Lung (tissue), 12 donors: ENCODE measurements around the gene IL13RA1. TPM values are rescaled to one million over a fixed set of nuclear protein-coding genes. Genes with fewer than 3 reads are reported as not detected.

Experiments
- ATAC-seq: fragments of 200-7000 bp; cut with Tn5 transposase; one replicate; pipeline ENCODE4 v1.9.1; 2020; ENCODE audit warnings: moderate number of reproducible peaks; ENCODE audit not compliant: insufficient read depth, low FRiP score
- DNase-seq, 3 donors: peaks; one replicate each; pipeline ENCODE4 v3.0.0-alpha.2; 2013 to 2017
- H3K27ac ChIP-seq, 2 donors: one replicate each; pipeline ENCODE4 v1.5.1; 2013; ENCODE audit warnings: mild to moderate bottlenecking in 2 of 2, moderate library complexity in 2 of 2, control low read depth in 1 of 2, inconsistent platforms in 1 of 2, low read depth in 1 of 2, low read length in 1 of 2
- H3K27me3 ChIP-seq, 3 donors: one replicate each; pipeline ENCODE4 v1.5.1; 2013; ENCODE audit warnings: low read length in 2 of 3; ENCODE audit not compliant: control insufficient read depth in 3 of 3, insufficient read depth in 3 of 3
- H3K36me3 ChIP-seq, 4 donors: one replicate each; pipeline ENCODE4 v1.5.1; 2013; ENCODE audit warnings: low read length in 4 of 4, mild to moderate bottlenecking in 1 of 4, moderate library complexity in 1 of 4; ENCODE audit not compliant: control insufficient read depth in 4 of 4, insufficient read depth in 4 of 4
- H3K4me1 ChIP-seq, 5 donors: one replicate each; pipeline ENCODE4 v1.5.1; 2013; ENCODE audit warnings: low read length in 5 of 5, mild to moderate bottlenecking in 2 of 5, moderate library complexity in 1 of 5; ENCODE audit not compliant: control insufficient read depth in 5 of 5, insufficient read depth in 5 of 5
- H3K4me3 ChIP-seq: one replicate; pipeline ENCODE4 v1.5.1; 2013; ENCODE audit warnings: mild to moderate bottlenecking, control low read depth, moderate library complexity
- H3K9ac ChIP-seq, 2 donors: one replicate each; pipeline ENCODE4 v1.5.1; 2013; ENCODE audit warnings: low read length in 2 of 2, control low read depth in 1 of 2; ENCODE audit not compliant: insufficient read depth in 1 of 2
- H3K9me3 ChIP-seq, 4 donors: one replicate each; pipeline ENCODE4 v1.5.1; 2013; ENCODE audit warnings: low read length in 3 of 4, mild to moderate bottlenecking in 1 of 4, moderate library complexity in 1 of 4; ENCODE audit not compliant: control insufficient read depth in 4 of 4, insufficient read depth in 3 of 4
- WGBS, 2 donors: extraction: QIAGEN DNeasy Blood & Tissue Kit; methylation state at CpG; one replicate each; pipeline ENCODE4 v1.1.7; 2013; 5-methylcytosine and 5-hydroxymethylcytosine counted together
- polyA plus RNA-seq, 2 donors: library from polyadenylated mRNA; stranded (reverse); fragments of 200-250 nt; gene quantifications; one replicate each; pipeline ENCODE4 v1.2.1, GENCODE V29; 2013
- total RNA-seq, 2 donors: library from RNA; depleted of rRNA in 1 of 2; stranded (reverse); fragments of >200 nt in 1 of 2; gene quantifications; one replicate each; pipeline ENCODE4 v1.2.1, GENCODE V29; 2014 to 2021
- TF ChIP-seq, protein P1 (sequence below): IDR thresholded peaks from 2 replicates; pipeline ENCODE4 v1.5.1; 2012; ENCODE audit warnings: mild to moderate bottlenecking; ENCODE audit errors: control extremely low read depth, extremely low read depth
- donor health status: control.
- donor health status: control.
- donor health status: Bipolar disorder and iron deficiency.
- donor health status: healthy.
- donor health status: DM: yes; HTN: yes; CAD: no.

IL13RA1 gene
- total and polyA plus RNA-seq, 4 donors = 23.4 to 64.0 (median 59.0) TPM

DNA sequence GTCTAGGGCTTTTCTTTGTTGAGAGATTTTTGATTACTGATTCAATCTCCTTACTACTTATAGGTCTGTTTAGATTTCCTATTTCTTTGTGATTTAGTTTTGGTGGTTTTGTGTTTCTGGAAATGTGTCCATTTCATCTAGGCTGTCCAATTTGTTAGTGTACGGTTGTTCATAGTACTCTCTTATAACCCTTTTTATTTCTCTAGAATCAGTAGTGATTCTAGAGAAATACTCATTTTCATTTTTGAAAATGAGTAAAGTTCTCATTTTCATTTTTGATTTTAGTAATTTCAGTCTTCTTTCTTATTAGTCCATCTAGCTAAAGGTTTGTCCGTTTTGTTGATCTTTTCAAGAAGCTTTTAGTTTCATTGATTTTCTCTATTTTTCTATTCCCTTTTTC, 7.5 kb downstream of the IL13RA1 start:
- peaks cover 0 to 3% (median 0%) of the 10 kb centered on the region in 5 donors for H3K4me1 ChIP-seq
- TF ChIP-seq, protein P1, sequence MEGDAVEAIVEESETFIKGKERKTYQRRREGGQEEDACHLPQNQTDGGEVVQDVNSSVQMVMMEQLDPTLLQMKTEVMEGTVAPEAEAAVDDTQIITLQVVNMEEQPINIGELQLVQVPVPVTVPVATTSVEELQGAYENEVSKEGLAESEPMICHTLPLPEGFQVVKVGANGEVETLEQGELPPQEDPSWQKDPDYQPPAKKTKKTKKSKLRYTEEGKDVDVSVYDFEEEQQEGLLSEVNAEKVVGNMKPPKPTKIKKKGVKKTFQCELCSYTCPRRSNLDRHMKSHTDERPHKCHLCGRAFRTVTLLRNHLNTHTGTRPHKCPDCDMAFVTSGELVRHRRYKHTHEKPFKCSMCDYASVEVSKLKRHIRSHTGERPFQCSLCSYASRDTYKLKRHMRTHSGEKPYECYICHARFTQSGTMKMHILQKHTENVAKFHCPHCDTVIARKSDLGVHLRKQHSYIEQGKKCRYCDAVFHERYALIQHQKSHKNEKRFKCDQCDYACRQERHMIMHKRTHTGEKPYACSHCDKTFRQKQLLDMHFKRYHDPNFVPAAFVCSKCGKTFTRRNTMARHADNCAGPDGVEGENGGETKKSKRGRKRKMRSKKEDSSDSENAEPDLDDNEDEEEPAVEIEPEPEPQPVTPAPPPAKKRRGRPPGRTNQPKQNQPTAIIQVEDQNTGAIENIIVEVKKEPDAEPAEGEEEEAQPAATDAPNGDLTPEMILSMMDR = no peak
- no peak overlapping the region for H3K4me3 ChIP-seq
- H3K36me3 ChIP-seq = no peaks in the 10 kb centered on the region
- WGBS, 2 donors = 81 to 93% methylated on average over 2 of the region's 2 CpGs
- ATAC-seq (no peak), DNase-seq (no peak)
- H3K9me3 ChIP-seq = no peaks in the 10 kb centered on the region
- no peak overlapping the region for H3K27ac ChIP-seq
- peaks cover 0 to 3% (median 0%) of the 10 kb centered on the region in 3 donors for H3K27me3 ChIP-seq
- H3K9ac ChIP-seq = no peak overlapping the region

DNA sequence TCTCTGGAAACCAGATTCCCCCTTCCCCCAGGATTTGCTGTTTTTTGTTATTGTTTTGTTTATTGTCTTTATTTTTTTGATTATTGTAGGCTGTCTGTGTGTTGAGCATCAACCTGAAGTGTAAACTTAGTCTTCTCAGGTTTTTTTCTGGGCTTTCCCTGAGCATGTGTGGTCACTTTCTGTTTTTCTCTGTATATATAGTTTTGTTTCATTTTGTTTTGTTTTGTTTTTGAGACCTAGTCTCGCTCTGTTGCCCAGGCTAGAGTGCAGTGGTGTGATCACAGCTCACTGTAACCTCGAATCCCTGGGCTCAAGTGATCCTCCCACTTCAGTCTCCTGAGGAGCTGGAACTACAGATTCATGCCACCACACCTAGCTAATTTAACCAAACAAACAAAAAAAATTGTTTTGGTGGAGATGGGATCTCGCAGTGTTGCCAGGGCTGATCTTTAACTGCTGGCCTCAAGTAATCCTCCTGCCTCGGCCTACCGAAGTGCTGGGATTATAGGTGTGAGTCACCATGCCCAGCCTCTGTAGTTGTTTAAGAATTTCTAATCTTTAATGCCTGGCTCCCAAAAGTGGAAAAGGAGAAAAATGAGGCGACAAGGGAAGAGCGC, 9.1 kb downstream of the IL13RA1 start:
- TF ChIP-seq, protein P1 = no peak

DNA sequence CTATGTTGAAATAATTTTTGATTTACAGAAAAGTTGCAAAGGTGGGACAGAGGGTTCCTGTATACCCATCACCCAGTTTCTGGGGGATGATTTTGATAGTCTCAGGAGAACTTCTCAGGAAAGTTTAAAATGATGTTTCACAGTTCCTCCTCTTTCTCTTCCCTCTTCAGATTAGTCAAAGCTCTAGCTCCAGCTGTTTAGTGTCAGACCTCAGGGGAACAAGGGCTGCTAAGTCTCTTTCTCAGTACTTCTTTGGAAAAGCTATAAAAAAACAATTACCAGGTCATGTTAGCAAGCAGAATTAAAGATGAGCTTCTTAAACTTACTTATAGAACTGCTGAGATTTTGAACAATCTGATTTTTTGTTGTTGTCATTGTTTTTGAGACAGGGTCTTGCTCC, 12.2 kb downstream of the IL13RA1 start:
- H3K4me3 ChIP-seq = no peak overlapping the region
- H3K9me3 ChIP-seq = no peaks in the 10 kb centered on the region
- no peaks in the 10 kb centered on the region for H3K4me1 ChIP-seq
- H3K9ac ChIP-seq = no peak overlapping the region
- ATAC-seq (no peak), DNase-seq (peak in 1 of 3 donors; percentile 33)
- H3K36me3 ChIP-seq = no peaks in the 10 kb centered on the region
- H3K27me3 ChIP-seq = peaks cover 0 to 4% (median 3%) of the 10 kb centered on the region in 3 donors
- TF ChIP-seq, protein P1 = no peak
- H3K27ac ChIP-seq = no peak overlapping the region

More for the DNA sequence above, 9.1 kb downstream of the IL13RA1 start:
- no peak overlapping the region for H3K27ac ChIP-seq
- no peaks in the 10 kb centered on the region for H3K9me3 ChIP-seq
- WGBS, 2 donors = 75 to 91% methylated on average over 7 of the region's 7 CpGs
- no peak overlapping the region for H3K4me3 ChIP-seq
- no peaks in the 10 kb centered on the region for H3K4me1 ChIP-seq
- no peak overlapping the region for H3K9ac ChIP-seq
- DNase-seq (no peak), ATAC-seq (no peak)
- no peaks in the 10 kb centered on the region for H3K36me3 ChIP-seq
- H3K27me3 ChIP-seq = peaks cover 0 to 3% (median 0%) of the 10 kb centered on the region in 3 donors
